Activated T-cell treated with anti-CD3 and anti-CD28 coated beads for 48 hours (primary cell): ENCODE results near the gene ERVW-1.

Source experiments
- DNase-seq: peaks from one replicate; pipeline ENCODE4 v3.0.0-alpha.2; 2020; ENCODE audit warnings: low read depth

ERVW-1 gene

DNA sequence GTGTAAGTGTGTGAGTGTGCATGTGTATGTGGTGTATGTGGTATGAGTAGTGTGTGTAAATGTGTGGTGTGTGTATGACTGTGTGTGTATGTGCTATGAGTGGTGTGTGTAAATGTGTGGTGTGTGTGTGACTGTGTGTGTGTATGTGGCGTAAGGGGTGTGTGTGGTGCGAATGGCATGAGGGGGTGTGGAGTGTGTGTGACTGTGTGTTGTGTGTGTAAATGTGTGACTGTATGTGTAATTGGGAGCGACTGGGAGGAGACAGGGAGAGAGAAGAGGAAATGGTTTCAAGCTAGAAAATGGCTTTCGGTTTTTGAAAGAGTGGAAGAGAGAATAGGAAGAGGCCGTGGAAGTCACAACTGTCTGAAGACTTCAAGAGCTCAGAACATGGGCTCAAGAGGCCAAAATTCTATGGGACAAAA is 54.0 kb downstream of the ERVW-1 start:
- DNase-seq = no peak

DNA sequence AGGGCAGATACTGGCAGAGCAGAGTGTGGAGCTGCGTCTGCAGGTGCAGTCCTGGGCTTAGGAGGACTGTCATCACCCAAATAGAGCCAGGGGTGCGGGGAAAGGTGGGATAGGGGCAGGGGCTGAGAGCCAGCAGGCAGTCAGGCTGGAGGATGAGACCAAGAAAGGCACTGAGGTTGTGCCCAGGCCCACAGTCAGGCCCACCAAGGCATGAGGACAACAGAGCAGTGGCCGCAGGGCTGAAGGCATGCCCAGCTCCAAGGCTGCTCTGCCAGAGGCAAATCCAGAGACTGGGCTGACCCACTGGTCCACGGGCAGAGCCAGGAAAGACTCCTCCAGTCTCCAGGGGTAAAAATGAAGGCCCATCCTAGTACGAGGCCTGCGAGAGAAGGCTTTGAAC is 54.8 kb downstream of the ERVW-1 start:
- no peak for DNase-seq

DNA sequence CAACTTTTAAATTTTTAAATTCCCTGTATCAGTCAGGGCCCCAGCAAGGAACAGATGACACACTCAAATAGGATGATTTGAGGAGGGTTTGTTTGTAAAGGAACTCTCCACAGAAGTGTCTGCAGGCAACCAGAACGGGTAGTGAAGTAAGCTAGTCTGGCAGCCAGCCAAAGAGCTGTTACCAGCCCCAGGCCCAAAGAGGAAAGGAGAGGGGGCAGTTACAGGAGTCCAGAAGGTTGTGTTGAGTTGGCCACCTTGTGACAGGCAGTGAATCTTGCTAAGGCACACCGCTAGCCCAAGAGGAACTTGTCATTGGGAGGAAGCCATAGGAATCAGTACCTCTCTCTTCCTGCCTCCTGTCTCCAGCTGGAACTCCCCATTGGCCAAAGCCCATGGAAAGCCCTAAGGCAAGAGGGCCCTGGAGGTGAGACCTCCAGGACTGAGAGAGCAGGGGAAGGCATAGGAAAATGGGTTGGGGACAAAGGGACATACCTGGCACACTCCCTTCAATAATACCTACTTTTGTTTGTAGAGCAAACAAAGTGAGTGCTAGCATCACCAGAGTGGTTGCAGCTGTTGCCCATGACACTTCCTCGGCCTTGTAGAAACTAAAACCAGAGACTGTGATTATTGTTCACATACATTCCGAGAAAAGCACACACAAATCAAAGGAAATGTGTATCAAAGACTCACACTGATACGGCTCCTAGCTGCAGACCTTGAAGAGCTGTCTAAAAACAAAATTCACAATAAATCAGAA is 55.9 kb downstream of the ERVW-1 start:
- no peak for DNase-seq
